Measurements from ENCODE around the gene GPR151.

DNA sequence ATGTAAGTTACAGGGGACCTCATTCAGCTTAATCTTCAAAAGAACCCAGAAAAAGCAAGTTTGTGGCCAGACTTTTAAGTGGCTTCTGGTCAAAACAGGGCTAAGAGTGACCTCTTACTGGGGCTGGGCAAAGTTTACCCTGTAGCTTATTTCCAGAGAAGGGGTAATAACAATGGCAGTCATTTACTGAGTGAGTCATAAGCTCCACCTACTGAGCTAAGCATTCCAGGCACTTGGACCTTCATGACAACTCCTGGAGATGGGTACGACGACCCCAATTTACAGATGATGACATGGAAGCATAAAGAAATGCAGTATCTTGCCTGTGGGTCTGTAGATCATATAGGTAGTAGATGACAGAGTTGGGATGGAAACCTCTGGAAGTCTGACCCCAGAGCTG is 4.7 kb upstream of the GPR151 start:
- TF ChIP-seq, protein P1, sequence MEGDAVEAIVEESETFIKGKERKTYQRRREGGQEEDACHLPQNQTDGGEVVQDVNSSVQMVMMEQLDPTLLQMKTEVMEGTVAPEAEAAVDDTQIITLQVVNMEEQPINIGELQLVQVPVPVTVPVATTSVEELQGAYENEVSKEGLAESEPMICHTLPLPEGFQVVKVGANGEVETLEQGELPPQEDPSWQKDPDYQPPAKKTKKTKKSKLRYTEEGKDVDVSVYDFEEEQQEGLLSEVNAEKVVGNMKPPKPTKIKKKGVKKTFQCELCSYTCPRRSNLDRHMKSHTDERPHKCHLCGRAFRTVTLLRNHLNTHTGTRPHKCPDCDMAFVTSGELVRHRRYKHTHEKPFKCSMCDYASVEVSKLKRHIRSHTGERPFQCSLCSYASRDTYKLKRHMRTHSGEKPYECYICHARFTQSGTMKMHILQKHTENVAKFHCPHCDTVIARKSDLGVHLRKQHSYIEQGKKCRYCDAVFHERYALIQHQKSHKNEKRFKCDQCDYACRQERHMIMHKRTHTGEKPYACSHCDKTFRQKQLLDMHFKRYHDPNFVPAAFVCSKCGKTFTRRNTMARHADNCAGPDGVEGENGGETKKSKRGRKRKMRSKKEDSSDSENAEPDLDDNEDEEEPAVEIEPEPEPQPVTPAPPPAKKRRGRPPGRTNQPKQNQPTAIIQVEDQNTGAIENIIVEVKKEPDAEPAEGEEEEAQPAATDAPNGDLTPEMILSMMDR (IDR thresholded peaks at IDR 0.05), result no peak
- no peak for TF ChIP-seq FOXJ3 (CRISPR knock-in tag; IDR thresholded peaks at IDR 0.05)
- no peak for TF ChIP-seq NFIC (IDR thresholded peaks at IDR 0.05; ENCODE audit: borderline replicate concordance)
- TF ChIP-seq RFX5 (IDR thresholded peaks at IDR 0.05; ENCODE audit: low read length), result no peak
- no peak for TF ChIP-seq TCF12 (IDR thresholded peaks at IDR 0.05)

Data from SK-N-SH (cell line).